ENCODE results near the gene SRP68.

DNA sequence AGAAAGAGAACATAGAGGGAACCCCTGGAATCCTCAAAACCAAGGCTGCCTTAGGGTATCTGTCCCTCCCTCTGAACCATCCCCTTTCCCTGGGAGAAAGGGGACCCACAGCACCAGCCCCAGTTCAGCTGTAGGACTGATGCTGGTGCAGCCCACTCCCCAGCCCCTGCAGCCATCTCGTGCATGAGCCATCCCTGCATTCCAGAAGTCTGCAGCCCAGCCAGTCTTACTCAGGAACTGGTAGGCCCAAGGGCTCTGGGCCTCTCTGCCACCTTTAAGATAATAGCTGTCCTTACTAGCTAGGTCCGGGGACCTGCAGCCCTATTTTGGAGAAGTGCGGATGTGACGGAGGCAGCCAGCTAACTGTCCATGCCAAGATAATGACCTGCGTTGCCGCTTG lies 39.2 kb downstream of the SRP68 start:
- TF ChIP-seq, protein P1, sequence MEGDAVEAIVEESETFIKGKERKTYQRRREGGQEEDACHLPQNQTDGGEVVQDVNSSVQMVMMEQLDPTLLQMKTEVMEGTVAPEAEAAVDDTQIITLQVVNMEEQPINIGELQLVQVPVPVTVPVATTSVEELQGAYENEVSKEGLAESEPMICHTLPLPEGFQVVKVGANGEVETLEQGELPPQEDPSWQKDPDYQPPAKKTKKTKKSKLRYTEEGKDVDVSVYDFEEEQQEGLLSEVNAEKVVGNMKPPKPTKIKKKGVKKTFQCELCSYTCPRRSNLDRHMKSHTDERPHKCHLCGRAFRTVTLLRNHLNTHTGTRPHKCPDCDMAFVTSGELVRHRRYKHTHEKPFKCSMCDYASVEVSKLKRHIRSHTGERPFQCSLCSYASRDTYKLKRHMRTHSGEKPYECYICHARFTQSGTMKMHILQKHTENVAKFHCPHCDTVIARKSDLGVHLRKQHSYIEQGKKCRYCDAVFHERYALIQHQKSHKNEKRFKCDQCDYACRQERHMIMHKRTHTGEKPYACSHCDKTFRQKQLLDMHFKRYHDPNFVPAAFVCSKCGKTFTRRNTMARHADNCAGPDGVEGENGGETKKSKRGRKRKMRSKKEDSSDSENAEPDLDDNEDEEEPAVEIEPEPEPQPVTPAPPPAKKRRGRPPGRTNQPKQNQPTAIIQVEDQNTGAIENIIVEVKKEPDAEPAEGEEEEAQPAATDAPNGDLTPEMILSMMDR (IDR thresholded peaks at IDR 0.05) = no peak
- TF ChIP-seq ESRRA (CRISPR knock-in tag; IDR thresholded peaks at IDR 0.05; ENCODE audit: borderline replicate concordance) (no peak), CBFB (CRISPR knock-in tag; IDR thresholded peaks at IDR 0.05; ENCODE audit: low read depth) (no peak), CREB1 (CRISPR knock-in tag; IDR thresholded peaks at IDR 0.05) (no peak), JUN (CRISPR knock-in tag; IDR thresholded peaks at IDR 0.05) (no peak), FOXJ3 (CRISPR knock-in tag; IDR thresholded peaks at IDR 0.05; ENCODE audit: borderline replicate concordance) (no peak), NR2C2 (CRISPR knock-in tag; IDR thresholded peaks at IDR 0.05) (no peak), SMAD3 (CRISPR knock-in tag; IDR thresholded peaks at IDR 0.05; ENCODE audit: borderline replicate concordance) (no peak), ZNF416 (CRISPR knock-in tag; IDR thresholded peaks at IDR 0.05) (no peak), ERG (CRISPR knock-in tag; IDR thresholded peaks at IDR 0.05) (no peak)
